Measurements from ENCODE around the gene MRAP2. TPM values are rescaled to one million over a fixed set of nuclear protein-coding genes. Genes with fewer than 3 reads are reported as not detected.

The MRAP2 gene
- total RNA-seq, 1 experiment from 2014 or later: 2.5 TPM

DNA sequence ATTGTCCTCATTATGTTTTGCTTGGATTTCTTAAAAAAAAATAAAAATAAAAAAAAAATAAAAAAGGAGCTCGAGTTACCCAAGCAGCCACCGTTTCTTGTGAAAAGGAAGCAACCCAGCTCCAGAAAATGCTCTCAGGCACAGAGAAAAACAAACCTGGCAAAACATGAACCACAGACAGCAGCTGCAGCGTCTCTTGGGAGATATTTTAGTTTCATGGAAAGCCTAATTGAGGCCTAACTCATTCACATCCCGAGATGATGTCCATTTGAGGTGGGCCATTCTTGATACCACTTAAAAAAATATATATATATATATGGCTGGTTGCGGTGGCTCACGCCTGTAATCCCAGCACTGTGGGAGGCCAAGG lies 13.7 kb upstream of the MRAP2 start:
- intact Hi-C loops (cut with micrococcal nuclease; ENCODE audit: unreplicated experiment) (no loop called here), in situ Hi-C loops (cut with HindIII; ENCODE audit: low pct_unique_long_range_greater_than_20kb, low sequenced_read_pairs) (no loop called here)
- CTCF ChIA-PET: interaction anchor here (0.6 kb wide), 1 partner anchor 496 kb away, joined by 3 read pairs; no protein-coding TSS in a partner anchor
- no peak for ATAC-seq
- POLR2A ChIA-PET: no interaction called here
- no peaks in the 10 kb centered on the region for H3K9me3 ChIP-seq (ENCODE audit: control insufficient read depth, insufficient read depth, low read depth, low read length)
- no peaks in the 10 kb centered on the region for H3K36me3 ChIP-seq (ENCODE audit: control insufficient read depth, insufficient read depth, low read length)
- DNase-seq (ENCODE audit: low read depth, low spot score): no peak
- H3K4me3 ChIP-seq (ENCODE audit: low read depth in 2 of 2, low read length in 2 of 2): no peak overlapping the region
- H3K4me1 ChIP-seq (ENCODE audit: control insufficient read depth, insufficient read depth, low read length): no peaks in the 10 kb centered on the region
- TF ChIP-seq REST (IDR thresholded peaks at IDR 0.05; ENCODE audit: insufficient read depth in 1 of 2, low read depth in 2 of 2, low read length in 1 of 2): no peak
- TF ChIP-seq CTCF (IDR thresholded peaks at IDR 0.05): no peak
- no peak for TF ChIP-seq TCF7L2 (IDR thresholded peaks at IDR 0.05; ENCODE audit: low read depth, low read length)
- no peak for TF ChIP-seq POLR2AphosphoS5 (IDR thresholded peaks at IDR 0.05; ENCODE audit: low read depth, low read length)
- TF ChIP-seq SIN3A (IDR thresholded peaks at IDR 0.05; ENCODE audit: borderline replicate concordance, insufficient read depth, low read depth, low read length): no peak
- H3K27me3 ChIP-seq (ENCODE audit: control insufficient read depth, insufficient read depth, low read length): 0 out of 2 replicates have a peak, but pooled peaks cover 3% of the 10 kb centered on the region
- BruUV-seq (replicated peaks): no TSS peak
- H3K27ac ChIP-seq (ENCODE audit: low read length): no peak overlapping the region

DNA sequence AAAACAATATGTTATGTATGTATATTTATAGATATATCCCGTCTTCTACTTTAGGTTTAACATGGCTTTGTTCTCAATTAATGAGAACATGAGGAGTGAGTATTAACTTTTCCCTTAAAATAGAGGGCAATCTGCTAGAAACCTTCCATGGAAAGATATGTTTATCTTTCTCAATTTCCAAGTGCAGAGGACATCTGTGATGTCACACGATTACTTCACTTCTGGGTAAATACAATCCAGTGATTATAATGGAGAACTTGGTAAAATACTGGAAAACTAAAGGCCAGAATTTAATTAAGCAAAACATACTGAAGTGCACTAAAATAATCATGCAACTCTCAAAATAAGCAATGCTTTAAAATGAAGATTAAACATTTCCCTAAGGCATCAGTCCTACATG lies 11.9 kb upstream of the MRAP2 start:
- Histone ChIP-seq H3K9me3 (ENCODE audit: control insufficient read depth, insufficient read depth, low read depth, low read length) (no peaks in the 10 kb centered on the region), H3K36me3 (ENCODE audit: control insufficient read depth, insufficient read depth, low read length) (no peaks in the 10 kb centered on the region), H3K27me3 (ENCODE audit: control insufficient read depth, insufficient read depth, low read length) (0 out of 2 replicates have a peak, but pooled peaks cover 3% of the 10 kb centered on the region), H3K4me3 (ENCODE audit: low read depth in 2 of 2, low read length in 2 of 2) (no peak overlapping the region), H3K27ac (ENCODE audit: low read length) (no peak overlapping the region), H3K4me1 (ENCODE audit: control insufficient read depth, insufficient read depth, low read length) (no peaks in the 10 kb centered on the region; the same call in 1 of the 2 replicates)
- in situ Hi-C loops (cut with HindIII; ENCODE audit: low pct_unique_long_range_greater_than_20kb, low sequenced_read_pairs) (no loop called here), intact Hi-C loops (cut with micrococcal nuclease; ENCODE audit: unreplicated experiment) (no loop called here)
- DNase-seq (ENCODE audit: low read depth, low spot score) (no peak), ATAC-seq (no peak)
- ChIA-PET POLR2A (no interaction called here), CTCF (no interaction called here)
- TF ChIP-seq CTCF (IDR thresholded peaks at IDR 0.05) (no peak), SIN3A (IDR thresholded peaks at IDR 0.05; ENCODE audit: borderline replicate concordance, insufficient read depth, low read depth, low read length) (no peak), TCF7L2 (IDR thresholded peaks at IDR 0.05; ENCODE audit: low read depth, low read length) (no peak), POLR2AphosphoS5 (IDR thresholded peaks at IDR 0.05; ENCODE audit: low read depth, low read length) (no peak), REST (IDR thresholded peaks at IDR 0.05; ENCODE audit: insufficient read depth in 1 of 2, low read depth in 2 of 2, low read length in 1 of 2) (no peak)
- no TSS peak for BruUV-seq (replicated peaks)
